Activated CD4-positive, alpha-beta T cell treated with anti-CD3 and anti-CD28 coated beads for 36 hours (primary cell): ENCODE data around the gene C10orf62. TPM values are rescaled to one million over a fixed set of nuclear protein-coding genes. Genes with fewer than 3 reads are reported as not detected.

Experiments used
- ATAC-seq: fragments of 200-7000 bp; cut with Tn5 transposase; one replicate; pipeline ENCODE4 v1.10.0; 2021; ENCODE audit warnings: mild to moderate bottlenecking, moderate library complexity
- CTCF ChIA-PET: fragments of 350-600 bp; sonication (Branson Sonifier 250); formaldehyde crosslinking; loops from one replicate; lab custom pipeline; 2021; ENCODE audit warnings: antibody characterized with exemption; lab: Charles Lee
- POLR2A ChIA-PET: fragments of 350-600 bp; sonication (Branson Sonifier 250); formaldehyde crosslinking; loops from one replicate; lab custom pipeline; 2021; ENCODE audit warnings: antibody characterized with exemption, inconsistent platforms; lab: Charles Lee
- DNase-seq: peaks from one replicate; pipeline ENCODE4 v3.0.0-alpha.2; 2020
- H3K27ac Mint-ChIP-seq: one replicate; pipeline ENCODE4 v1.8.0; 2021; ENCODE audit warnings: mixed read lengths
- H3K27me3 Mint-ChIP-seq: one replicate; pipeline ENCODE4 v1.8.0; 2021; ENCODE audit warnings: mixed read lengths
- H3K36me3 Mint-ChIP-seq: one replicate; pipeline ENCODE4 v1.8.0; 2021; ENCODE audit warnings: low read depth, mixed read lengths
- H3K4me1 Mint-ChIP-seq: one replicate; pipeline ENCODE4 v1.8.0; 2021; ENCODE audit warnings: mixed read lengths
- H3K4me3 Mint-ChIP-seq: one replicate; pipeline ENCODE4 v1.8.0; 2021; ENCODE audit warnings: mild to moderate bottlenecking, moderate library complexity, mixed read lengths
- H3K9me3 Mint-ChIP-seq: one replicate; pipeline ENCODE4 v1.8.0; 2021; ENCODE audit warnings: low read depth, mixed read lengths
- intact Hi-C, 2 experiments: fragments of 100-400 bp; cut with DNase I in 1 of 2; cut with micrococcal nuclease in 1 of 2; formaldehyde crosslinking; loops; one replicate each; pipeline versions ENCODE4 v1.14.2 to v1.15.1; 2022 to 2024; cut with DNase I, micrococcal nuclease
- total RNA-seq, 2 experiments: library from RNA; stranded (reverse); gene quantifications; one replicate each; pipeline ENCODE4 v1.2.3, GENCODE V29; 2021

C10orf62 gene, protein sequence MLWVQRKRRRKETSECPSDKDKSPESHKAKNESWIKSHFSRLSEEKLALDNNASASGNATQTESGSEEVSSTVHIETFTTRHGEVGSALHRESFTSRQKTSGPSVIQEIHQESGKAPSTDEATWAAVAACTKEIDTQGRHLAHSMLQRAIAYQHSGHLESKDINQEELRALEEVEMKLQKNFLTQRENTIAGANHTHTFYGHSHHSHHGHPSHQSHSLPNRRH
- total RNA-seq: not detected

DNA sequence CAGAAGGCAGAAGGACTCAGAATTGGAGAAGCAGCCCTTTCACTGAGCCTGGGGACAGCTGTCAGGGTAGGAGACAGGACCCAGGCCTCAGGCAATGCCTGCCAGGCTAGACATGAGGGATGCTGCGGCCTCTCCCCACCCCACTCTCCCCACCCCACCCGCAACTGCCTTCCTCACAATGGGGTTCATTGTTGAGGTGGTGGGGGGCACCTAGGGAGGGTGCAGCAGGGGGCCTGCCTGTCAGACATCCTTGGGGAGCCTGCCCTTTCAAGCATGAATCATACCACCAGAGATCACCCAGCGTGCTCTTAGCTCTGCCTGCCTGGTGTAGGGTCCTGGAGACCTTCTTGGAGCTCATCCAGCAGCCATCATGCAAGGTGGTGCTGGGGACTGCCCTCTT lies at the start of gene C10orf62:
C10orf62 (plus strand) TSS at position 243 of the 400 bp plus-strand sequence. CDS start 177 bp downstream, outside the sequence.
- H3K27me3 Mint-ChIP-seq: no peaks in the 10 kb centered on the region
- no peaks in the 10 kb centered on the region for H3K36me3 Mint-ChIP-seq
- no peaks in the 10 kb centered on the region for H3K4me1 Mint-ChIP-seq
- ATAC-seq (no peak), DNase-seq (no peak)
- ChIA-PET CTCF (interaction anchor here (0.9 kb wide), 1 partner anchor 52 kb away, joined by 3 read pairs; no protein-coding TSS in a partner anchor), POLR2A (no interaction called here)
- intact Hi-C loops: no loop called here
- H3K27ac Mint-ChIP-seq: no peak within 1 kb of the TSS
- no peak within 1 kb of the TSS for H3K4me3 Mint-ChIP-seq
- no peaks in the 10 kb centered on the region for H3K9me3 Mint-ChIP-seq

- no peak overlapping the region for H3K27ac Mint-ChIP-seq
- DNase-seq: no peak
- no peaks in the 10 kb centered on the region for H3K9me3 Mint-ChIP-seq
- ChIA-PET CTCF (interaction anchor here (11.2 kb wide), 1 partner anchor 12 kb away, joined by 87 read pairs; no protein-coding TSS in a partner anchor), POLR2A (no interaction called here)
- no peak for ATAC-seq
- H3K36me3 Mint-ChIP-seq: no peaks in the 10 kb centered on the region
- no peaks in the 10 kb centered on the region for H3K27me3 Mint-ChIP-seq
- H3K4me3 Mint-ChIP-seq: no peak overlapping the region
- H3K4me1 Mint-ChIP-seq: peaks cover 22% of the 10 kb centered on the region
- intact Hi-C loops: no loop called here
These were observed 48.6 kb upstream of the C10orf62 start for GRCh38 chr10:97540669-97541500.

DNA sequence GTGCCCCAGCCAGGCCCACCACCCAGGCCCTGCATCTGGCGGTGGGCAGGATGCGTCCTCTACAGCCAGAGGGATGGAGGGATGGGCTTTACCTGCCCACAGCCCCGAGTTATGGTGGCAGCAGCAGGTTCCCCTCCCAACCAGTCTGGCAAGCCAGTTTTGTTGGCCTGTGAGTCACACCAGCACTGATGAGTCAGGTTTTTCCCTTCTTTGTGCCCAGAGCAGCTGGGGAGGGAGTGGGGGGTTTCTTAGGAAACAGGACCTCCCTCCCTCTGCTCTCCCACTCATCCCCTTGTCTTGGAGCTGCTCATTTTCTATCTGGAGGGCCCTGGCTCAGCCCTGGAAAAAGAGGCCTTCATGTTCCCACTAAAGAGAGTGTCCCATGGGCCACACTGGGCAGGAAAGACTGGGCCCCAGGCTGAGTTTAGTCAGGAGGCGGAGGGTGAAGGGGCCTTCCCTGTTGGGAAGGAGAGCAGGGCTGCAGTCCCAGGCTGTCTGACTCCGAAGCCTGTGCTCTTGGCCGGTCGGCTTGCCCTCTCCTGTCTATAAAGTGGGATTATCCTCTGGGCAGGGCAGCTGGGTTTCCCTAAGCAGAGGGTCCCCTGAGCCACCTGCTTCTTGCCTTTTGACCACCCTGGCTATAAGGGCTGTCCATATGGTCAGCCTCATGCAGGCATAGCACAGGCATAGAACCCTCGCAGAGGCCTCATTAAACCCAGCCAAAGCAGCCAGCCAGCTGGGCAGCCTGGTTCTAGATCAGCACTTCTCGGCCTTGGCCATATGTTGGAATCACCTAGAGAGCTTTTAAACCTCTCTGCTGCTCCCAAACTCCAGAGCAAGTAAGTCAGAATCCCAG lies 47.1 kb upstream of the C10orf62 start:
- H3K27me3 Mint-ChIP-seq: no peaks in the 10 kb centered on the region
- H3K36me3 Mint-ChIP-seq: no peaks in the 10 kb centered on the region
- DNase-seq: peak; percentile 75
- peak overlapping the region; percentile 75 for H3K27ac Mint-ChIP-seq
- H3K4me1 Mint-ChIP-seq: peaks cover 22% of the 10 kb centered on the region
- peak; percentile 75 for ATAC-seq
- ChIA-PET CTCF (interaction anchor here (0.7 to 11.2 kb wide), 3 partner anchors 11 to 146 kb away, joined by 4 to 87 read pairs (median 4); no protein-coding TSS in a partner anchor), POLR2A (interaction anchor here (0.6 kb wide), 1 partner anchor 68 kb away, joined by 7 read pairs; no protein-coding TSS in a partner anchor)
- no peak overlapping the region for H3K4me3 Mint-ChIP-seq
- H3K9me3 Mint-ChIP-seq: no peaks in the 10 kb centered on the region
- intact Hi-C loops: loop anchor here (1.0 to 2.0 kb wide), 4 partner anchors 44 to 954 kb away; partner anchors contain the start of genes MMS19 (in 2 of the 2), UBTD1 (in 2 of the 2) and MORN4 (in 1 of the 2)

DNA sequence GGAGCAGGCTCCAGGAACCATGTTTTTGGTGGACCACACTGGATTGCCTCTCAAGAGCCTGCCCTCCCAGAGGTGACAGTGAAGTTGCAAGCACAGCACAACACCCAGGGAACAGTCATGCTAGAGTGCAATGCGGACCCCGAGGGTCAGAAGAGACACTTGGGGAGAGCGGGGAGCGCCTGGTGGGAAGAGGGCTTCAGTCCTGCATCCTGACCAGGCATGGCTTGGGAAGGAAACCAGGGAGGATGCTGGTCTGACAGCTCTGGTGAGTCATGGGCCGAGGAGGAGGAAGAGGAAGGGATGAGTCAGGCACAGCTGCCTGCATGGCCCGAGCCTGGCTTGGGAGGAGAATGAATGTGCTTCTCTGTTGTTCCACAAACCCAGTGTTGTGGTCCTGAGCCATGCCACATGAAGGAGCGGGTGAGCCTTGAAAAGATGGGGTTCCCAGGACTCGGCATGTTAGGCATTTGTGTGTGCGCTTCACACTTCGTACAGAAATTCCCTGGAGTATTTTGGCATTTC lies 46.4 kb upstream of the C10orf62 start:
- CTCF ChIA-PET: interaction anchor here (1.4 to 11.2 kb wide), 2 partner anchors 10 to 145 kb away, joined by 4 to 87 read pairs; no protein-coding TSS in a partner anchor
- DNase-seq: peak; percentile 85
- POLR2A ChIA-PET: no interaction called here
- intact Hi-C loops: loop anchor here (1.0 to 2.0 kb wide), 3 partner anchors 44 to 954 kb away; partner anchors contain the start of genes MMS19 (in 2 of the 2) and UBTD1 (in 2 of the 2)
- peaks cover 22% of the 10 kb centered on the region for H3K4me1 Mint-ChIP-seq
- H3K4me3 Mint-ChIP-seq: no peak overlapping the region
- H3K27ac Mint-ChIP-seq: peak overlapping the region; percentile 75
- ATAC-seq: peak; percentile 94
- H3K9me3 Mint-ChIP-seq: no peaks in the 10 kb centered on the region
- H3K36me3 Mint-ChIP-seq: no peaks in the 10 kb centered on the region
- H3K27me3 Mint-ChIP-seq: no peaks in the 10 kb centered on the region

GRCh38 chr10:97546456-97547270 lies 42.9 kb upstream of the C10orf62 start:
- no peak for ATAC-seq
- CTCF ChIA-PET: interaction anchor here (0.8 to 2.3 kb wide), 6 partner anchors 7 to 146 kb away, joined by 3 to 14 read pairs (median 3); partner anchors contain the start of gene RRP12
- Mint-ChIP-seq H3K4me1 (peaks cover 22% of the 10 kb centered on the region), H3K27me3 (no peaks in the 10 kb centered on the region), H3K36me3 (no peaks in the 10 kb centered on the region), H3K27ac (no peak overlapping the region), H3K4me3 (no peak overlapping the region), H3K9me3 (no peaks in the 10 kb centered on the region)
- no peak for DNase-seq
- POLR2A ChIA-PET: interaction anchor here (0.7 kb wide), 1 partner anchor 221 kb away, joined by 5 read pairs; no protein-coding TSS in a partner anchor
- intact Hi-C loops: no loop called here

- H3K9me3 Mint-ChIP-seq: no peaks in the 10 kb centered on the region
- no peak overlapping the region for H3K27ac Mint-ChIP-seq
- no peak overlapping the region for H3K4me3 Mint-ChIP-seq
- H3K27me3 Mint-ChIP-seq: no peaks in the 10 kb centered on the region
- DNase-seq (no peak), ATAC-seq (no peak)
- ChIA-PET CTCF (interaction anchor here (0.8 to 2.3 kb wide), 3 partner anchors 10 to 13 kb away, joined by 3 to 14 read pairs (median 3); no protein-coding TSS in a partner anchor), POLR2A (no interaction called here)
- H3K4me1 Mint-ChIP-seq: peaks cover 16% of the 10 kb centered on the region
- intact Hi-C loops: no loop called here
- H3K36me3 Mint-ChIP-seq: no peaks in the 10 kb centered on the region
These were observed 42.3 kb upstream of the C10orf62 start for GRCh38 chr10:97547271-97547600.

GRCh38 chr10:97547962-97548361 lies 41.6 kb upstream of the C10orf62 start:
- no peaks in the 10 kb centered on the region for H3K36me3 Mint-ChIP-seq
- H3K4me3 Mint-ChIP-seq: no peak overlapping the region
- intact Hi-C loops: no loop called here
- no peak overlapping the region for H3K27ac Mint-ChIP-seq
- H3K9me3 Mint-ChIP-seq: no peaks in the 10 kb centered on the region
- H3K4me1 Mint-ChIP-seq: peaks cover 9% of the 10 kb centered on the region
- ChIA-PET POLR2A (no interaction called here), CTCF (interaction anchor here (0.6 kb wide), 1 partner anchor 790 kb away, joined by 4 read pairs; no protein-coding TSS in a partner anchor)
- ATAC-seq (no peak), DNase-seq (no peak)
- no peaks in the 10 kb centered on the region for H3K27me3 Mint-ChIP-seq

DNA sequence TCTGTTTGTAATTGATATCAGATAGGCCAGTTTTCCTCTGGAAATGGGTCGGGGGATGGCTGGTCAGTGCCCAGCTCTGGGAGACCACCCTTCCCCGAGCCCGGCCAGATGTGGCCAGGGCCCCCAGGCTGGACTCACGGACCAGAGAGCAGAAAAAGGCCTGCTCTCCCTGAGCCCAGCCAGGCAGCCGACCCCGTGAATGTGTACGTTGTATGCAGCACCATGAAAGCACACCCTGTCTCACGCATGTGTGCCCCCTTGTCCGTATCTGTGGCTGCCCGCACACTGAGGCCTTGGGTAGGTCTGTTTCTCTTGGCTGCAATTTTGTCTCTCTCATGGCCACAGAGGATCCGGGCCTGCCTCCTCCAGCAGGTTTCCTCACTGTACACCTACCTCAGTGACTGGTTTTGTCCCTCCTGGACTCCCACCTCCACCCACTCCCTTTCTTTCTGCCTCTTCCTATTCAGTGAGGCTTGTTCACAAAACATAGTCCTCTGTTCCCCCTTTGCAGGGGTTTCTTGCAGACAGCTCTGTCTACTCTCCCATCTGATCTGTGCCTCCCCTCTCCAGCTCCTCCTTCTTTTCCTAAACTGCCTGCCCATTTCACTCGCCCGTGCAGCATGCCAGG lies 40.6 kb upstream of the C10orf62 start:
- Mint-ChIP-seq H3K4me1 (no peaks in the 10 kb centered on the region), H3K27me3 (no peaks in the 10 kb centered on the region), H3K27ac (no peak overlapping the region), H3K4me3 (no peak overlapping the region), H3K36me3 (no peaks in the 10 kb centered on the region), H3K9me3 (no peaks in the 10 kb centered on the region)
- POLR2A ChIA-PET: no interaction called here
- no peak for ATAC-seq
- CTCF ChIA-PET: interaction anchor here (0.7 to 1.6 kb wide), 4 partner anchors 23 to 88 kb away, joined by 3 read pairs; partner anchors contain the start of gene ANKRD2
- no peak for DNase-seq
- intact Hi-C loops: no loop called here

GRCh38 chr10:97549587-97550322 lies 39.8 kb upstream of the C10orf62 start:
- no peak for ATAC-seq
- intact Hi-C loops: no loop called here
- CTCF ChIA-PET: interaction anchor here (0.7 to 1.6 kb wide), 5 partner anchors 22 to 89 kb away, joined by 3 read pairs; partner anchors contain the start of gene ANKRD2

More at GRCh38 chr10:97549587-97550322, 39.8 kb upstream of the C10orf62 start:
- no peak for DNase-seq
- Mint-ChIP-seq H3K36me3 (no peaks in the 10 kb centered on the region), H3K4me1 (no peaks in the 10 kb centered on the region), H3K27ac (no peak overlapping the region), H3K9me3 (no peaks in the 10 kb centered on the region), H3K27me3 (no peaks in the 10 kb centered on the region), H3K4me3 (no peak overlapping the region)
- POLR2A ChIA-PET: no interaction called here
